Panc1 (cell line): ENCODE results near the gene NLN.

ENCODE experiments used
- CTCF ChIP-seq: fragments of 450-650 bp; IDR thresholded peaks from 2 replicates; pipeline ENCODE4 v1.5.1; 2017; ENCODE audit warnings: mild to moderate bottlenecking
- POLR2AphosphoS5 ChIP-seq: IDR thresholded peaks from 2 replicates; pipeline ENCODE4 v1.6.1; 2012; ENCODE audit warnings: mild to moderate bottlenecking, low read depth, low read length, moderate library complexity
- REST ChIP-seq, 2 experiments: IDR thresholded peaks; 2 replicates each; pipeline ENCODE4 v1.6.1; 2011 to 2012; ENCODE audit warnings: low read depth in 2 of 2, control low read depth in 1 of 2, low read length in 1 of 2, mild to moderate bottlenecking in 1 of 2, moderate library complexity in 1 of 2; ENCODE audit not compliant: insufficient read depth in 1 of 2
- TCF7L2 ChIP-seq: IDR thresholded peaks from 2 replicates; pipeline ENCODE4 v1.6.1; 2011; ENCODE audit warnings: mild to moderate bottlenecking, low read depth, low read length, inconsistent platforms

GRCh38 chr5:65699338-65699737 is 22.7 kb upstream of the NLN start:
- TF ChIP-seq CTCF (no peak), TCF7L2 (no peak), REST (IDR thresholded peaks at IDR 0.05; ENCODE audit: insufficient read depth in 1 of 2, low read depth in 2 of 2, low read length in 1 of 2) (no peak), POLR2AphosphoS5 (no peak)
